Mesothelial cell of epicardium (in vitro differentiated cells): ENCODE measurements around the gene GPRIN2. TPM values are rescaled to one million over a fixed set of nuclear protein-coding genes. Genes with fewer than 3 reads are reported as not detected.
"Not testable (repeated sequence)": the region's sequence is repeated elsewhere in the genome, so short reads cannot be mapped to it uniquely, and the experiment has no call there.

Source experiments
- DNase-seq, 2 experiments: peaks; one replicate each; pipeline ENCODE4 v3.0.0; 2021; ENCODE audit warnings: low spot score in 2 of 2; ENCODE audit not compliant: unreplicated experiment in 2 of 2
- H3K27ac Mint-ChIP-seq: 2 replicates; pipeline ENCODE4 v1.8.0; 2021; ENCODE audit warnings: mixed read lengths
- H3K27me3 Mint-ChIP-seq: 2 replicates; pipeline ENCODE4 v1.8.0; 2021; ENCODE audit warnings: low read depth, mixed read lengths
- H3K36me3 Mint-ChIP-seq: 2 replicates; pipeline ENCODE4 v1.8.0; 2021; ENCODE audit warnings: mixed read lengths
- H3K4me1 Mint-ChIP-seq: 2 replicates; pipeline ENCODE4 v1.8.0; 2021; ENCODE audit warnings: mixed read lengths
- H3K4me3 Mint-ChIP-seq: 2 replicates; pipeline ENCODE4 v1.8.0; 2021; ENCODE audit warnings: mild to moderate bottlenecking, moderate library complexity, mixed read lengths
- H3K9me3 Mint-ChIP-seq: 2 replicates; pipeline ENCODE4 v1.8.0; 2021; ENCODE audit warnings: mixed read lengths
- total RNA-seq: library from RNA; stranded (reverse); gene quantifications from 3 replicates; pipeline ENCODE4 v1.2.1, GENCODE V29; 2021
- TF ChIP-seq, protein P1 (sequence below): fragments of 200-600 bp; sonication (generic); IDR thresholded peaks from one replicate; pipeline ENCODE4 v1.5.0; 2021; ENCODE audit warnings: antibody characterized with exemption; ENCODE audit not compliant: unreplicated experiment

The GPRIN2 gene
- total RNA-seq, 1 donor from 2014 or later = 19.6 TPM

DNA sequence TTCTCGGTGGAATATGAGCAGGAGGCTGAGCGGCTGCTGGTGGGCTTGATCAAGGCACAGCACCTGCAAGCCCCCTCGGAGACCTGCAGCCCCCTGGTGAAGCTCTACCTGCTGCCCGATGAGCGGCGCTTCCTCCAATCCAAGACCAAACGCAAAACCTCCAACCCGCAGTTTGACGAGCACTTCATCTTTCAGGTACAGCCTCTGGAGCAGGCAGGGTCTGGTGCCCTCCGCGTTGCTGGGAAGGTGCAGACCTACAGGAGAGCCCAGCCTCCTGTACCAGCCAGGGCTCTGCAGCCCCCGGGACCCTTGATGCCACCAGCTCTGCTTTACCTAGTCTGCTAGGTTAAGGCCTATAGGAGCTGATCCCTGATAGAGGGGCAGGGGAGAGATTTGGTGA, 25.5 kb upstream of the GPRIN2 start:
- not testable (repeated sequence) for DNase-seq, H3K4me3 Mint-ChIP-seq, H3K27ac Mint-ChIP-seq, H3K9me3 Mint-ChIP-seq, H3K27me3 Mint-ChIP-seq, H3K36me3 Mint-ChIP-seq, H3K4me1 Mint-ChIP-seq

DNA sequence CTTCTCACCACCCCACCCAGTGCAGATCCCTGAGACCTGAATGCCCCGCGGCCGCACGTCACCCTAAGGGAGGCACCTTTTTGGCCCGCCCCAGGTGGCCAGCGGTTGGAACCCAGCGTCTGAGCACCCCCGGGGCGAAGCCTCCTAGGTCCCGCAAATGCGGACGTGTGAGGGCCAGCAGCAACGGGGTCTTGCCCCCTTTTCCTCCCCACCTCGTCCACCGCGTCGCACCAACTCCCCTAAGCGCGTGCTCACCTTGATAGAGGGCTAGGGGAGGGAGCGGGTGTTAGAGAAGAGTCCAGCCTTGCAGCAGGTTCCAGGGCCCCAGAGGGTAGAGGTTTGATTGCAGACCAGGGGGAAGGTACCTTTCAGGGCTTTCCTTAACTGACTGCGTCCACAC, 22.9 kb upstream of the GPRIN2 start:
- H3K4me3 Mint-ChIP-seq, H3K9me3 Mint-ChIP-seq, H3K27ac Mint-ChIP-seq, DNase-seq, H3K36me3 Mint-ChIP-seq, H3K4me1 Mint-ChIP-seq, H3K27me3 Mint-ChIP-seq: not testable (repeated sequence)

DNA sequence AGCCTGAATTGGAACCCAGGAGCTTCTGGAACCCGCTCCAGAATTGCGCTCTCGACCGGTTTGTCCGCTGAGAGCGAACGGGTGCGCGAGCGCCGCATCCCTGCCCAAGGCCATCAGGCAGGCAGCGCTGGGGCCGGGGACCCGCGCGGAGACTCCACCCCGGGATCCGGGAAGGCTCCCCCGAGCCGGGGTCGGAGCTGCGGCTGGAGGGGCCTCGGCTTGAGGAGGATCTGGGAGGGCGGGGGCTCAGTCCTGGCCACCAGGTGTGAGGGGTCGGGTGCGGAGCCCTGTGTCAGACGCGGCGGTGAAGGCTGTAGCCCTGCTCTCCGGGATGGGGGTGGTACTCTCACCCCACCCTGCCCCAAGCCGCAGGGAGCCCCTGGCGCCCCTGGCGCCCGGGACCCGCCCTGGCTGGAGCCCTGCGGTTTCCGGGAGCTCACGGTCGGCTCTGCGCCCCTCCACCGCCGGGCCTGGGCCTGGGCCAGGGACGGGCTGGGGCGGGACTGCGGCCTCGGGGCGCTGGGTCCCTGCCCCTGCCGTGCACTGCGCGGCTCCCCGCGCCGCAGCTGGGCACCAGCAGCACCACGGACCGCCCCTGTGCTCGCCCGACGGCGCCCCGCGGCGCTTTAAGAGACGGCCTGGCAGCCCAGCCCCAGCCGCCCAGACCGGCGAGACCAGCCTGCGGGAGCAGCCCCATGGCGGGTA, 22.2 kb upstream of the GPRIN2 start, which contains the start of gene SYT15:
Gene SYT15 (plus strand): TSS at position 655 of the 705 bp plus-strand sequence. CDS start 41 bp downstream, at position 696.
- H3K27me3 Mint-ChIP-seq, H3K4me1 Mint-ChIP-seq, H3K4me3 Mint-ChIP-seq, H3K27ac Mint-ChIP-seq, DNase-seq, H3K9me3 Mint-ChIP-seq, H3K36me3 Mint-ChIP-seq: not testable (repeated sequence)

DNA sequence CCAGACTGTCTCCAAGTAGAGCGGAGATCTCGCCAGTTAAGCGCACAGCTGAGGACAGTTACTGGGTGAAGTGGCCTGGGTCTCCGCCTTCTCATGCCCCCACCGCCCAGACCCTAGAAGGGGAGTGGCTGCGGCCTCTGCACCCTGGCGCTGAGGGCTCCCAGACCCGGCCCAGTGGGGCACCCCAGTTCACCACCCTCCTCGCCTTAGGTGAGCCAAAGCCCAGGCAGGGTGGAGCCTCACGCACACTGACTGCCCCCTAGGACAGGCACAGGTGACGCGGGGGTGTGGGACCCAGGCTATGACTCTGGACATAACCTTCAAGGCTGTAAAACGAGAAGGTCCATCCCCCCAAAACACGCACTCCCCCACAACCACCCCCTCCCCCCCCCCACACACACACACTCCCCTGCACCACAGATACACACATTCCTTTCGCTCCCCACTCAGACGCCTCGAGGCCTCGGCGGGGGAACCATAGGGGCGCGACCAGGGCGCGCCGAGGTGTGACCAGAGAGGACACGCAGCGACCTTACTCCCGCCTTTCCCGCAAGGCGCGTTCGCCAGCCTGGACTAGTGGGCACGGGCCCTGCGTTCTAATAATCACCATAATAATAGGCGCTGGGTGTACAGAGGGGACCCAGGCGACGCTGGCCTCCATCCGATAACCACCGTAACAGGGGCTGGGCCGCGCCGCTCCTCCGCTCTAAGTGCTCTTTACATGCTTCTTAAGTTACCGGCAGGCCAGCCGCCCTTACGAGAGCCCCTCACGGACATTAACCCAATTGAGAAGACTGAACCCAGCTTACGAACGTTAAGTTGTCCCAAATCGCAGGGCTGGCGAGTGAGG, 21.4 kb upstream of the GPRIN2 start:
- not testable (repeated sequence) for H3K9me3 Mint-ChIP-seq, H3K4me1 Mint-ChIP-seq, H3K27me3 Mint-ChIP-seq, DNase-seq, H3K4me3 Mint-ChIP-seq, H3K36me3 Mint-ChIP-seq, H3K27ac Mint-ChIP-seq

DNA sequence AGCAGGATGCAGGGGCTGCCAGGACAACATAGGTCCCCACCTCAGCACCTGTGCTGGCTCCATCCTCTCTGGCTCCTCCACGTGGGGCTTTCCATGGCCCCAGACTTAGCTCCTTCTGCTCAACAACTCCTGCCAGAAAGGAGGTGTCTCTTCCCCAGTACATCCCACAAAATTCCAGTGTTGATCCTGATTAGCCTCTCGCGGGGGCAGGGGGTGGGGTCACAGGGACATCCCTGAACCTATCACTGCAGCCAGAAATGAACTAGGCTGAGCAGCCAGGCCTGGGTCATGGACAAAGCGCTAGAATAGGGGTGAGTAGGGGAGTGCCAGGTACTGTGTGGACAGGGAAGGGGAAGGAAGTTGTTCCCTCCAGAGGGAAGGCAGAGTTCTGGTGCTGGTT, 17.4 kb upstream of the GPRIN2 start:
- not testable (repeated sequence) for H3K4me1 Mint-ChIP-seq, DNase-seq, H3K4me3 Mint-ChIP-seq, H3K27ac Mint-ChIP-seq, H3K36me3 Mint-ChIP-seq, H3K27me3 Mint-ChIP-seq, H3K9me3 Mint-ChIP-seq

DNA sequence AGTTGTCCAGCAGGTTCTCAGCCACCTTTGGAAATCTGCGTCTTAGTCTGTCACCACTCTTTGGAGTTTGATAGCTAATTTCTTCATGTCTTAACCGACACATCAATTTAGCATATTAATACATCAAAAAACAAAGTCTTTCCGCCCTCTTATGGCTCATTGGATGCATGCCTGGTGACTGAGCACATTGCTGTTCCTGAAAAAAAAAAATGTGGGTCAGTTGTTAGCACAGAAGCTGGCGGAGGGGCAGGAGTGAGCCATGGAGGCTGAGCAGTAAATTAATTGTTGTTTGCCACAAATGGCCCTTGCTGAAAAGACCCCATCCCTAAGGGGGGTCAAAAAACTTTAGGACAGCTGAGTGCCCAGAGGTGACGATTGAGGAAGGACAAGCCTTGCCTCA, 16.9 kb upstream of the GPRIN2 start:
- H3K9me3 Mint-ChIP-seq, H3K36me3 Mint-ChIP-seq, DNase-seq, H3K4me1 Mint-ChIP-seq, H3K27me3 Mint-ChIP-seq, H3K27ac Mint-ChIP-seq, H3K4me3 Mint-ChIP-seq: not testable (repeated sequence)

DNA sequence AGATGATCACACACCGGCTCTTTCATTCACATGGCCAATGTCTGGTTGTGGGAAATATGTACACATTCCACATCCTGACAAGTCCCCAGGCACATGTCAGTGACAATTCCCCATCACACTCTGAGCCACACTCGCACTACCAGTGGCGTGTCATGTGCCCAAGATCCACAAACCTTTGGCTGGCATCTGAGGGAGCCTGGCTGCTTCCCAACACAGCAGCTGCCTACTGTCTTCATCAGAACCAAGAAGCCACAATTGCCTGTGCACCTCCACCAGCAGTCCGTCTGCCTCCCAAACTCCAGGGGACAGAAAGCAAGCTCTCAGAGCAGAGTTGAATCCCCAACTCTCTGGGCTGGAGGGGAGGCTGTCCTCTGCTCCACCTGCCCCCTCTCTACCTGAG, 16.3 kb upstream of the GPRIN2 start:
- H3K4me1 Mint-ChIP-seq, DNase-seq, H3K9me3 Mint-ChIP-seq, H3K27me3 Mint-ChIP-seq, H3K27ac Mint-ChIP-seq, H3K36me3 Mint-ChIP-seq, H3K4me3 Mint-ChIP-seq: not testable (repeated sequence)

DNA sequence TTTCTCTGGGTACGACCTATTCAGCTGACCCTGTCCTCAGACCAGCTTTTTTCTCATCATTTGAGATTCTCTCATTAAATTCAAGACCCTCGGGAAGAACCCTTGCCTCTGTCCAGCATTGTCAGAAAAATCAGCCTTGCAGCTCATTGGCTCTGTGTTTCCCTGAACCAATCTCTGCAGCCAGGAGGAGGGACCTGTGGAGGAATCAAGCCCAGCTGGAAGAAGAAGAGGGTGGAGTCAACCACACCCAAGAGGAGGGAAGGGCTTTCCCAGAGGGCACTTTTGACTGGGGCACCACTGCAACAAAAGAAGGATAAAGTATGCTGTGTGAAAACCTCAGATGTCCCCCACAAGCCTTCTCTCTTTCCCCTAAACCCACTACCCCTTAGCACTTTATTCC, 14.2 kb upstream of the GPRIN2 start:
- H3K4me1 Mint-ChIP-seq = not testable (repeated sequence)

DNA sequence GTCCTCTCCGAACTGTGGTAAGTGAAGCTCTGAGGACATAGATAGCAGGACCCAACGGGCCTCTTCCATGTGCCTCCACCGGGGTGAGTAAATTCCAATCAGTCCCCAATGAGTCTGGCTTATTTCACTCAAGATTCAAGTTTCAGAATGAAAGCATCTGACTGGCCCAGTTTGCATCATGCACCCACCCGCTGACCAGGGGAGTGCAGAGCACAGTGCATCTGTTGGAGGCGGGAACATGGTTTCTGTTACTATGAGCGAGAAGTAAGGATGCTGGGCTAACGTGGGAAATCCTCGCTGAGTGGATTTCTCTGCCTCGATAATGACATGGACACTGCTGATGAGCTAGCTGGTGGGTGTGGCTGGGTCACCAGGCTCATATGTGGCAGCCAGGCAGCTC, 10.7 kb upstream of the GPRIN2 start:
- not testable (repeated sequence) for H3K4me1 Mint-ChIP-seq, H3K4me3 Mint-ChIP-seq, DNase-seq, H3K36me3 Mint-ChIP-seq, H3K9me3 Mint-ChIP-seq, H3K27ac Mint-ChIP-seq, H3K27me3 Mint-ChIP-seq

More for the DNA sequence above, 14.2 kb upstream of the GPRIN2 start:
- not testable (repeated sequence) for H3K27me3 Mint-ChIP-seq, H3K27ac Mint-ChIP-seq, DNase-seq, H3K9me3 Mint-ChIP-seq, H3K4me3 Mint-ChIP-seq, H3K36me3 Mint-ChIP-seq

DNA sequence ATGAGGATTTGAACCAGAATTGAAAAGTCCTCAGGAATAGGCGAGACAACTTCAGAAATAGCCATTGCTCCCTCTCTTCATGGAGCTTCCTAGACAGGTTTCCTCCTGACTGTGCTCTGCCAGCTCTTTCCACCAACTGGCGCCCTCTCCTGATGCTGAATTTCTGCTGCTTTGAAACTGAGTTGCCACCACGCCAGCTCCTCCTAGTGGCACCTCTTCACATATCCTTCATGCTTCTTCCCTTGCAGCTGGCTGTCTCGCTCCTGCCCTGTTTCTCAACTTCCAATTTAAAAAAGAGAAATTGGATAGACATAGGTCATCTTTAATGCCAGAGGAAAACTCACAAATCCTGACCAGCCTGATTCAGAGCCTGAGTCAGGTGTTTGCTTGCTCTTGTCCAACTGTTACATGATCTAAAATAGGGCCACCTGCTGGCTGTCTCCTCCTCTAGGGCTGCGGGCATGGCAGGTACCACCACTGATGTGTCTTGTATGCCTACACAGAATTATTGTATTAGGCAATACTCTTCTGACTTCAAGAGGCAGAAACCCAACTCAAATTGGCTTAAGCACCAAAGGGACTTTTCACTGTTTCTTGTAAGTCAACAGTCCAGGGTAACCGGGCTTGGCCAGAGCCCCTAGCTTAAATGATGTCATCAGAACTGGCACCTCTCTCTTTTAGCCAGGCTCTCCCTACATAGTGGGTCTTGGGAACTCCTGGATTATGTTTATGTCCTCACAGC, 9.3 kb upstream of the GPRIN2 start:
- not testable (repeated sequence) for H3K4me3 Mint-ChIP-seq, H3K4me1 Mint-ChIP-seq, H3K9me3 Mint-ChIP-seq, H3K27ac Mint-ChIP-seq, H3K36me3 Mint-ChIP-seq, H3K27me3 Mint-ChIP-seq
- DNase-seq = peak in 1 of 2 experiments; percentile 64
- TF ChIP-seq, protein P1, sequence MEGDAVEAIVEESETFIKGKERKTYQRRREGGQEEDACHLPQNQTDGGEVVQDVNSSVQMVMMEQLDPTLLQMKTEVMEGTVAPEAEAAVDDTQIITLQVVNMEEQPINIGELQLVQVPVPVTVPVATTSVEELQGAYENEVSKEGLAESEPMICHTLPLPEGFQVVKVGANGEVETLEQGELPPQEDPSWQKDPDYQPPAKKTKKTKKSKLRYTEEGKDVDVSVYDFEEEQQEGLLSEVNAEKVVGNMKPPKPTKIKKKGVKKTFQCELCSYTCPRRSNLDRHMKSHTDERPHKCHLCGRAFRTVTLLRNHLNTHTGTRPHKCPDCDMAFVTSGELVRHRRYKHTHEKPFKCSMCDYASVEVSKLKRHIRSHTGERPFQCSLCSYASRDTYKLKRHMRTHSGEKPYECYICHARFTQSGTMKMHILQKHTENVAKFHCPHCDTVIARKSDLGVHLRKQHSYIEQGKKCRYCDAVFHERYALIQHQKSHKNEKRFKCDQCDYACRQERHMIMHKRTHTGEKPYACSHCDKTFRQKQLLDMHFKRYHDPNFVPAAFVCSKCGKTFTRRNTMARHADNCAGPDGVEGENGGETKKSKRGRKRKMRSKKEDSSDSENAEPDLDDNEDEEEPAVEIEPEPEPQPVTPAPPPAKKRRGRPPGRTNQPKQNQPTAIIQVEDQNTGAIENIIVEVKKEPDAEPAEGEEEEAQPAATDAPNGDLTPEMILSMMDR = peak; percentile 43
